HepG2 (cell line): Measurements from ENCODE around the gene KLKB1.

Source experiments
- CAMTA2 ChIP-seq: sonication (generic); formaldehyde crosslinking; IDR thresholded peaks from 2 replicates; pipeline ENCODE4 v1.4.0; 2020; ENCODE audit warnings: mild to moderate bottlenecking, missing genetic modification reagents, borderline replicate concordance
- MAFK ChIP-seq, 2 experiments: IDR thresholded peaks in 1 of 2; conservative IDR thresholded peaks in 1 of 2; 2 replicates each; pipeline ENCODE4 v1.6.1; 2011; ENCODE audit warnings: improper control_type of control experiment in 2 of 2, low read length in 2 of 2
- PAWR ChIP-seq: sonication (generic); formaldehyde crosslinking; IDR thresholded peaks from 2 replicates; pipeline ENCODE4 v1.4.0; 2020; ENCODE audit warnings: missing genetic modification reagents, mild to moderate bottlenecking, borderline replicate concordance
- TCF7L2 ChIP-seq: IDR thresholded peaks from 2 replicates; pipeline ENCODE4 v1.6.1; 2011; ENCODE audit warnings: mild to moderate bottlenecking, low read depth, low read length, moderate library complexity
- TF ChIP-seq, protein P1 (sequence below): sonication (generic); formaldehyde crosslinking; IDR thresholded peaks from 2 replicates; pipeline ENCODE4 v1.5.0; 2020; ENCODE audit warnings: mild to moderate bottlenecking, missing genetic modification reagents, moderate library complexity

GRCh38 chr4:186193851-186194250 lies 33.5 kb upstream of the KLKB1 start:
- no peak for TF ChIP-seq MAFK (conservative IDR thresholded peaks at IDR 0.05 in 1 of 2, IDR thresholded peaks at IDR 0.05 in 1 of 2; ENCODE audit: low read length in 2 of 2)
- no peak for TF ChIP-seq PAWR
- TF ChIP-seq CAMTA2 (CRISPR knock-in tag), result no peak
- TF ChIP-seq, protein P1, sequence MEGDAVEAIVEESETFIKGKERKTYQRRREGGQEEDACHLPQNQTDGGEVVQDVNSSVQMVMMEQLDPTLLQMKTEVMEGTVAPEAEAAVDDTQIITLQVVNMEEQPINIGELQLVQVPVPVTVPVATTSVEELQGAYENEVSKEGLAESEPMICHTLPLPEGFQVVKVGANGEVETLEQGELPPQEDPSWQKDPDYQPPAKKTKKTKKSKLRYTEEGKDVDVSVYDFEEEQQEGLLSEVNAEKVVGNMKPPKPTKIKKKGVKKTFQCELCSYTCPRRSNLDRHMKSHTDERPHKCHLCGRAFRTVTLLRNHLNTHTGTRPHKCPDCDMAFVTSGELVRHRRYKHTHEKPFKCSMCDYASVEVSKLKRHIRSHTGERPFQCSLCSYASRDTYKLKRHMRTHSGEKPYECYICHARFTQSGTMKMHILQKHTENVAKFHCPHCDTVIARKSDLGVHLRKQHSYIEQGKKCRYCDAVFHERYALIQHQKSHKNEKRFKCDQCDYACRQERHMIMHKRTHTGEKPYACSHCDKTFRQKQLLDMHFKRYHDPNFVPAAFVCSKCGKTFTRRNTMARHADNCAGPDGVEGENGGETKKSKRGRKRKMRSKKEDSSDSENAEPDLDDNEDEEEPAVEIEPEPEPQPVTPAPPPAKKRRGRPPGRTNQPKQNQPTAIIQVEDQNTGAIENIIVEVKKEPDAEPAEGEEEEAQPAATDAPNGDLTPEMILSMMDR (CRISPR knock-in tag), result no peak
- no peak for TF ChIP-seq TCF7L2
